ENCODE results near the gene COL4A6.
"Not testable (repeated sequence)": the region's sequence is repeated elsewhere in the genome, so short reads cannot be mapped to it uniquely, and the experiment has no call there.

Gene COL4A6

DNA sequence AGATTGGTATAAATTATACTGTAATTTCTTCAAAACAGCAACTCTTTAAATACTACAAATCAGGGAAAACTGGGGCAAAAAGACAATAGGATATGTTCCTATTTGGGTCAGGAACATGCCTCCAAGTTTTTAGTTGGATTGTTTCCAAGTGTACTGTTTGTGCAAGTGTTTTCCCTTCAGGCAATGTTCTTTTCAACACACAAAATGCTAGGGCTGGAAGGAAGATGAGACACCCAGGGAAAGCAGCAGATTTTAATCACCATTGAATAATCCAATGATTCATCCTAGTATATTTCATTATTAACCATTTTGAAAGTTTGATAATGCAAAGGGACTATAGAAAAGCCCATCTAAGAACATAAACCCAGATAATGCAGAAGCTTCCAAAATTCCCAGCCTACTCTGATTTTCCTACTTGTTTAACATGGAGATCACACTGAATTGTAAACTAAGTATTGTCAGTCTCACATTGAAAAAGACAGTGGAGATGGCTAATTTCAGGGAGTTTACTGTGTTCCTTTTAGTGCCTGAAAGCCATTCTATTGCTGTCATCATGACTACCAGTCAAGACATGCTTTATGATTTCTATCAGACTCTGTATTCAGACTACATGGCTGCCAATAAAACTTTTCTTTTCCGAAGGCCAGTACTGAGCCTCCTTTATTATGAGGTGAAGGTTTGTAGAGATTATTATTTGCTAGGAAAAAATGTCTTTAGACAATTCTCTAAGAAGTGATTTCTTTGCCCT lies 38.6 kb downstream of the COL4A6 start:
- DNase-seq: no peak

DNA sequence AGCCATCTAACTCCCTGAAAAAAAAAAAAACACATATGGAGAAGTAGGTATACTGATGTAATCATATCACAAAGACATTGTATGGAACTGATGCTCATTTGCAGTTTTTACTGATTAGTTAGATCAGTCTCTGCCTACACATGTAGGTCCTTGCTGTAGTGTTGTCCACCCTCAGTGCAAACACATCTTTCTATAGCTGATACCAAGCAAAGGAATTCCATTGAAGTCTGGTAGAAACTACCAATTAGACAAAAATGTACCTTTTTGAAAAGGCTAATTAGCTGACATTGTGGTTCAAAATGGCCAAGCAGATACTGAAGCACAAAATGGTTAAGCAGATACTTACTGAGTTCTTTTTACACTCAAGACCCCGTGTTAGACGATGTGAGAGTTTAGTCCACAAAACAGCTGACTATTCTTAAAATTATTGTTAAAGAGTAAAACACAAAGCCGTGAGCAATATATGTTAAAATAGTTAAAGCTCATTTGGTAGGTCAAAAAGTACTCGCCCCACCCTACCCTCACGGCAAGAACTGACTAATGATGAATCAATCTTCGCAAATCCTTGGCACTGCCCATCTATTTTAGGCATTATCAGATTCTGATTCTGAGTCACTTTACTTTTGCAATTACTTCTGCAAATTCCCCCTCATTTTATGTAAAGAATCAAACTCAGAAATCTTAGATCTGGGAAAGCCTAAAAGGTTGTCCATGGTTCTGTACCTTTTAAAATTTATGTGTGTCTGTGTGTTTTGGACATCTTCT lies 40.4 kb downstream of the COL4A6 start:
- DNase-seq: no peak

DNA sequence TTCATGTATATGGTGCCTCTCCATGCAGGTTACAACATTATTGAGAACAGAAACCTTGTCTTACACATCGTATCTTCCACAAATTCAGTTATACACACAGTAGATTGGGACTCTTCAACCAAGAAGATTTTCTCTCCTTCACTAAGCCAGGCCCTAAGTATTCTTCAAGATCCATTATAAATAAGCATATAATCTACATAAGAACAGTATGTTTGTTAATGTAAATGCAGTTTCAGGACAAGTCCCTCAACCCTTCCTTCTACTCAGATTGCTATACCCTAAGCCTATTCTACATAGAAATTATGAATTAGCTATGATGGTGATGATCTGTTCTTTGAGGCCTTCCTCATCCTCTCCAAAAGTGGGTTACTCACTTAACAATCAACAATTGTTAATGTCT lies 41.2 kb downstream of the COL4A6 start:
- no peak for DNase-seq

GRCh38 chrX:108396188-108396891 lies 41.9 kb downstream of the COL4A6 start:
- no peak for DNase-seq

- not testable (repeated sequence) for DNase-seq
These were observed 47.1 kb downstream of the COL4A6 start for GRCh38 chrX:108390976-108391717.

- no peak for DNase-seq
These were observed 53.4 kb downstream of the COL4A6 start for GRCh38 chrX:108384783-108385182.

DNA sequence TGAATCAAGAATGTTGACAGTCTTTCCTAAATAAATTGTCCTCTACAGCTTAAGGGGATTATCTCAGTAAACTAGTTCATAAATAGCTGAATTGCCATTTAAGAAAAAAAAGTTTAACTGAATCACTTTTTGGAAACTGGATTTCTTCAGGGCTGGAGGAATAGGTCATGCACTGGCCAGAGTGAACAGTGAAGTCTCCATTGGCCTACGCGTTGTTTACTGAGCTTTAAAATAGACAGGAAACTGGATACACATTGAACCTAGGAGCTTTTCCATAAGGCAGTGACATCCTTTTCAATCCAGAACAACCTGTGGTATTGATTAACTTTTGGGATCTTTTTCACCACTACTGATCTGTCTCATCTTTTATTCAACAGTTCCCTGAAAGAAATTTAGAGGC lies 58.0 kb downstream of the COL4A6 start:
- no peak for DNase-seq

GRCh38 chrX:108376821-108377220 lies 61.4 kb downstream of the COL4A6 start:
- DNase-seq: not testable (repeated sequence)

- DNase-seq: not testable (repeated sequence)
These were observed 62.6 kb downstream of the COL4A6 start for GRCh38 chrX:108375591-108375990.

GRCh38 chrX:108366644-108367406 lies 71.4 kb downstream of the COL4A6 start:
- no peak for DNase-seq

GRCh38 chrX:108362026-108362425 lies 76.2 kb downstream of the COL4A6 start:
- DNase-seq: no peak

DNA sequence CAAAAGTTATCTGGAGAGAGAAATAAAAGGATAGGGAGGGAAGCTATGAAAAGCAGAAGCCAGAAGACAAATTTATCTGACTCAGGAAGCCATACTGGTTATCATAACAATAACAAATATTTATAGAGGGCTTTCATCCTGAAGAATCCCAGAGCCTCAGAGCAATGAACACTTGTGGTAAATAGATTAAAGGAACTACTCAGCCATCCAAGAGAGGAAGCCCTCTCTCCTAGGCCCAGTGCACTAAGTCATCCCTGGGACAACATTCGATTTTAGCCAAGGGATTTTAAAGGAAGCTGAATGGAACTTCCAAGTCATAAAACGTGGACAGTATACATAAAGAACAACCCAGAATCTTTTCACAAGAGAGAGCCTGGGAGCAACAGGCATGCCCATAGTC lies 76.9 kb downstream of the COL4A6 start:
- DNase-seq: no peak

DNA sequence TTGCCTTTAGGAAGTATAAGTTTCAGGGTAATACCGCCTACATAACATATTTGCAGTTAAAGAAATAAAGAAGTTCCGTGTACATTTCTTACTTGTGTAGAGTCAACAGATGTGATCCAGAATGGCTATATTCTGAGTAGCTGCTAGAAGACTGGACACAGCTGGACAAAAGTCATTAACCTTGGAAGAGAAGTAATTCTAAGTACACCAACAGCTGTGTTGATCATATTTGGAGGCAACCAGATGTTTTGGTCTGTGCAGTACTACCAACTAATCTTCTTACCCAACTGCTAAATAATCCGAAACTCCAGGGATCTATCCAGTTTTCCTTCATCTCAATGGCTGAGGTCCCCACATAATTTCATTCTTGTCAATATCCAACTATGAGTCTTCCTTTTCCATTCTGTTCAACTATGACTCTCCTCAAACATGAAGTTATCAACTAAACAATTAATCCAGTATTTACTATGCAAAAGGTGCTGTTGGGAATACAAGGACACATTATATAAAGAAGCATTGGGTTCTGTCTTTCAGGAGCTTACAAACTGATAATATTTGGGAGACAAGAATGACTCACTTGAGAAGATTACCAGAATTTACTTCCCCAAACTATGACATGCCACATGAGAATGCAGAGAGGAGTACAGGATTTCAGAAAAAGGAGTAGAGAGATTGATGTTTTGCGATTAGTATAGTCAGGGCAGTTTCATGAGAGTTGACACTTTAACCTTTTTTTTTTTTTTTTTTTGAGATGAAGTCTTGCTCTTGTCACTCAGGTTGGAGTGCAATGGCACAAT lies 78.2 kb downstream of the COL4A6 start:
- no peak for DNase-seq

DNA sequence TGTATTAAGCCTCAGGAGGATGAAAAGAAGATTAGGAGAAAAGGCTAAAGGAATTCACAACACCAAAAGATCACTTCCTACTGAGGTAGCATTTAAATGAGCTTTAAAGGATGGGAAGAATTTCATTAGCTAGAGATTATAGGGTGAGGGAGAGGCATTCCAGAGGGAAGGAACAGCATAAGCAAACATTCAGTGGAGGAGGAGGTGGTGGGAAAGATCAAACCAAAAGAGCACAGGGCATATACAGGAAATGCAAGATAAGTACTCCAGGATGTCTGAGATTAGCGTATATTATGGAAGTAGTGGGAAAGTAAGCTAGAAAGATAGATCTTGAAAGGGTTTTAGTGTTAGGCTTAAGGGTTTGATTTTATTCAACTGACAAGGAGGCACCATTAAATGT lies 84.8 kb downstream of the COL4A6 start:
- no peak for DNase-seq

- no peak for DNase-seq
These were observed 89.0 kb downstream of the COL4A6 start for GRCh38 chrX:108349210-108349609.

DNA sequence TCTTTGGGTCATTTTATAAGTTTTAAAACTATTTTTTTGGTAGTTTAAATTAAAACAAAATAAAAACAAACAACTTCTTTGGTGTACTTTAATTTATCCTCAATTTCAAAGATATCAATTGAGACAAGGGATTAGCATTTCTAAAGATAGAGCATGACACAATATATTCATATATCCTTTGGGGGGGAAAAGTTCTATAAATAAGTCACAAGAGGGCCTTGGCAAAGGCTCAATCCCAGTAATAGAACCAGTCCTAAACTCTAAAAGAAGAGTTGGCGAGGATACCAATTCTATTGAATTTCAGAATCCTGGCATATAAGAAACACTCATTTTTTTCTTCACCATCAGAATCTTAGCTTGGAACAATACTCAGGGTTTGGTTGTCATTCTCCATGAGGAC lies 89.7 kb downstream of the COL4A6 start:
- DNase-seq: no peak

DNA sequence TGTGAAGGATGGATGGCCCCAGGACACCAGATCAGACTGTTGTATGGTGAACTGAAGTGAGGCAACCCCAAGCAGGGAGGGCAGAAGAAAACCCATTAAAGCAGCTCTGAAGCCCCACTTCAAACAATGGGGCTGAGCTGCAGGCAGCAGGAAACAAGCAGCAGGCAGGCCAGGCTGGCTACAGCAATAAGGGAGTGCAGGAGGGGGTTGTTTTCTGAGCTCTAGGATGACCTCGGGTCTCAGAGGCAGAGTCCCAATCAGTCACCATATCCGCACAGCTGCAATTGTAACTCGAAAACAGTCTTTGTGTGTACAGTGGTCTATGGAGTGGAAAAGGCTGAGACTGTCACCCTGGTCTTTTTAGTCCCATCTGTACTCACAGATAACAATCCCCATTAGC lies 90.4 kb downstream of the COL4A6 start:
- DNase-seq: no peak

- DNase-seq: no peak
These were observed 94.0 kb downstream of the COL4A6 start for GRCh38 chrX:108344216-108344615.

DNA sequence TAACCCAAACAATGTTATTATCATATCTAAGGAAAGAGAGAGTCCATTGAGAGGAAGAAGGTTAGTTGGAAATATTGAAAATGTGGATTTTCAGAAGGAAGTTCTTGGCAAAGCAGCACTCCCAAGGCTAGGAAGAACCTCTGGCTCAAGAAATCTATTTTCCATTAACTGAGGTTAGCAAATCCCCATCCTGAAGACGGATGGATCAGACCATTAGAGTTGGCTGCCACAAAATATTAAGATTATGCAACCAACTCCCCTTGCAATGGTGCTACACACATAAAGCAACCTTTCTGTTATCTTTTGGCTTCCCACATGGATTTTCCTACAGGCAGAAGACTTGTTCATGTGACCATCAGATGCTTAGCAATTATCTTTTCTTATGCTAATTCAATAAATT lies 96.3 kb downstream of the COL4A6 start:
- DNase-seq: no peak

DNA sequence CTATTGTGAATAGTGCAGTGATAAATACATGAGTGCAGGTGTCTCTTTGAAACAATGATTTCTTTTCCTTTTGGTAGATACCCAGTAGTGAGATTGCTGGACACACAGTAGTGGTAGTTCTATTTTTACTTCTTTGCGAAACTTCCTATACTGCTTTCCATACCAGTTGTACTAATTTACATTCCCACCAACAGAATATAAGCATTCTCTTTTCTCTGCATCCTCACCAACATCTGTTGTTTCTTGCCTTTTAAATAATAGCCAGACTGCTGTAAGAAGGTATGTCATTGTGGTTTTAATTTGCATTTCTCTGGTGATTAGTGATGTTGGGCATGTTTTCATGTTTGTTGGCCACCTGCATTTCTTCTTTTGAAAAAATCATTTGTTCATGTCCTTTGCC lies 105.9 kb downstream of the COL4A6 start:
- DNase-seq: no peak

DNA sequence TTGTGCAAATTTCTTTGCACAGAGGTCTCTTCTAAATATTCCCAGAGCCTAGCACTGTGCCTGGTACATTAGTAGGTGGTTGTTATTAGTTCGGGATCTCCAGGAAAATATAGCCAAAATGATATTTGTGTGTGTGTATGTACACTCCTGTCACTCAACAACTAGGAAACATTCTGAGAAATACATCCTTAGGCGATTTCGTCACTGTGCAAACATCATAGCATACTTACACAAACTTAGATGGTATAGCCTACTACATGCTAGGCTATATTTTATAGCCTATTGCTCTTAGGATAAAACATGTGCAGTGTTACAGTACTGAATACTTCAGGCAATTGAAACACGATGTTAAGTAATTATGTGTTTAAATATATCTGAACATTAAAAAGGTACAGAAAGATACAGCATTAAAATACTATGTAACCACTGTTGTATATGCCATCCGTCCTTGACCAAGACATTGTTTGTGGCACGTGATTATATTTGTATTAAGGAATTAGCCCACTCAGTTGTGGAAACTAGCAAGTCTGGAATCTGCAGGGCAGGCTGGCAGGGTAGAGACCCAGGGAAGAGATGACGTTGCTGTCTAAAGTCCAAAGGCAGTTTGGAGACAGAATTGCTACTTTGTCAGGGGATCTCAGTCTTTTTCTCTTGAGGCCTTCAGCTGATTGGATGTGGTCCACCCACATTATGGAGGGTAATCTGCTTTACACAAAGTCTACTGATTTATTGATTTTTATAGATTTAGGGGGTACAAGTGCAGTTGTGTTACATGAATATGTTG lies 106.9 kb downstream of the COL4A6 start:
- DNase-seq: no peak

All from stimulated activated CD8-positive, alpha-beta memory T cell treated with anti-CD3 and anti-CD28 coated beads, Interleukin-4, amount 100 ng/mL, for 48 hours (primary cell).